Measurements from ENCODE around the gene BEND7.

GRCh38 chr10:13458687-13459012, 70.2 kb downstream of the BEND7 start:
- TF ChIP-seq CTCF (conservative IDR thresholded peaks at IDR 0.05) (no peak), EZH2 (IDR thresholded peaks at IDR 0.05; ENCODE audit: low read depth) (no peak)

Measured in PC-9 (cell line).